Measurements from ENCODE around the gene CNTF.

The CNTF gene

DNA sequence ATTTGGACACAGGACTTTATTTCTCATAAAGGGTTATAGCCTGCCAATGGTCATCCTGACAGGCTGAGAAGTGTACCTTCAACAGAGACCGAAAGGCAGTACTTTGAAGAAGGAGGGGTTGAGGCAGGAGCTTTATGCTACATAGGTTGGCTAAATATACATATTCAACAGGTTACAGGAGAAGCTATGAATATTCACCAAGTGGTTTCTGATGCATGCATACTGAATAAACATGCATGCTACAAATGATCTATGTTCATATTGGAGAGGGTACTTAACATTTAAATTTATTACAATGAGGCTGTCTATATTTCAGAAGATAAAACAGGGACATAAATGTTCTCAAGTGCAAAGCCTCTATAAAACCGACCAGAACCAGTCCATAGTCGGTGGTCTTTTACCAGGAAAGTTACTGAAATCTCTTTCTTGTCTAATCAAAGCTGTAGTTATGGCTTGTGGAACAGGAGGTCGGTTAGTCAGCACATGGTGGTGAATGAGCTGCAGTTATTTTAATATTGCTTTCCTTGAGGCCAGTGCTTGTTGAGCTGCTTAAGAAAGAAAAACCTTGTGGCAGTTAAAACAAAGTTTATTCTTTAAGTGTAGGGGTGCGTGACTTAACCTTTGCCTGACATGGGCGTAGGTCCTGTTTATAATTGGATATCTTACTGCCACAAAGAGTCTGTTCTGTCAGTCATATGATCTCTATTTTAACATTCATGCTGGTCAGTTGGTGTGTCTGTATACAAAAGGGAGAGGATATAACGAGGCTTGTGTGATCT lies 19.5 kb downstream of the CNTF start:
- no peak for DNase-seq (ENCODE audit: low spot score)

- DNase-seq (ENCODE audit: low spot score), result no peak
These were observed 23.4 kb downstream of the CNTF start for GRCh38 chr11:58645854-58646253.

DNA sequence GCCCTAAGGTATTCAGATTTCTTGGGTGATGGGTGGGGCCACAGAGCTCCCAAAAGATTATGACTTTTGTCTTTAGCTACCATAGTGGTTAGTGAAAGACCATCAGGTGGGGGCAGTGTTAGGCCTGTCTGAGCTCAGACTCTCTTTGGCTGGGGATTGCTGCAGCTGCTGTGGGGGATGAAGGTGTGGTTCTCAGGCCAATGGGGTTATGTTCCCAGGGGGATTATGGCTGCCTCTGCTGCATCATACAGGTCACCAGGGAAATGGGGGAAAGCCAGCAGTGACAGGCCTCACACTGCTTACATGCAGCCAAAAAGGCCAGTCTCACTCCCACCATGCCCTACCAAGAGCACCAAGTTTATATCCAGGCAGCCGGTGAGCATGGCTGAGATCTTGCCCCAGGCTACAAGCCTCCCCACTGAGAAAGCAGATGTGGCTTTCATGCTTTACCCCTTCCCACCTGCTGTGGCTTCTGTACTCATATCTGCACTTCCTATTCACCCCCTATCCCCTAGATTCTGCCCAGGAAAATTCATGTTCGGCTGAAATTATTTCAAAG lies 24.8 kb downstream of the CNTF start:
- no peak for DNase-seq (ENCODE audit: low spot score)

DNA sequence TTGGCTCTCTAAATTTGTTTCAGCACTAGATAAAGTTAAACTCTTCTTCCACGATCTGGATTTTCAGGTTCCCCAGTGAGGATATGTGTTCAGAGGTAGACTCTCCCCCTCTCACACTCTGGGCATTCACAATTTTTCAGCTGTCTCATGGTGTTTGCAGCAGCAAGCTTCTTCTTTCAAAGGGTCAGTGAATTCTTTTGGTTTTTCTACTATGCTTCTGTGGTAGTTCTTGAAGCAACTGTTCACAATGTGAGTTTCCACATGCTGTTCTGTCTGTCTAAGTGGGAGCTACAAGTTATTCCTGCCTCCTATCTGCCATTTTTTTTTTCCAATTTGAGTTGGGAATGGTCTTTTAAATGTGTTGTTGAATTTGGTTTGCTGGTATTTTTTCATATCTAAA lies 25.4 kb downstream of the CNTF start:
- no peak for DNase-seq (ENCODE audit: low spot score)

- no peak for DNase-seq (ENCODE audit: low spot score)
These were observed 27.2 kb downstream of the CNTF start for GRCh38 chr11:58649623-58650022.

- DNase-seq (ENCODE audit: low spot score), result no peak
These were observed 28.0 kb downstream of the CNTF start for GRCh38 chr11:58650496-58650895.

- DNase-seq (ENCODE audit: low spot score), result no peak
These were observed 30.3 kb downstream of the CNTF start for GRCh38 chr11:58652726-58653280.

DNA sequence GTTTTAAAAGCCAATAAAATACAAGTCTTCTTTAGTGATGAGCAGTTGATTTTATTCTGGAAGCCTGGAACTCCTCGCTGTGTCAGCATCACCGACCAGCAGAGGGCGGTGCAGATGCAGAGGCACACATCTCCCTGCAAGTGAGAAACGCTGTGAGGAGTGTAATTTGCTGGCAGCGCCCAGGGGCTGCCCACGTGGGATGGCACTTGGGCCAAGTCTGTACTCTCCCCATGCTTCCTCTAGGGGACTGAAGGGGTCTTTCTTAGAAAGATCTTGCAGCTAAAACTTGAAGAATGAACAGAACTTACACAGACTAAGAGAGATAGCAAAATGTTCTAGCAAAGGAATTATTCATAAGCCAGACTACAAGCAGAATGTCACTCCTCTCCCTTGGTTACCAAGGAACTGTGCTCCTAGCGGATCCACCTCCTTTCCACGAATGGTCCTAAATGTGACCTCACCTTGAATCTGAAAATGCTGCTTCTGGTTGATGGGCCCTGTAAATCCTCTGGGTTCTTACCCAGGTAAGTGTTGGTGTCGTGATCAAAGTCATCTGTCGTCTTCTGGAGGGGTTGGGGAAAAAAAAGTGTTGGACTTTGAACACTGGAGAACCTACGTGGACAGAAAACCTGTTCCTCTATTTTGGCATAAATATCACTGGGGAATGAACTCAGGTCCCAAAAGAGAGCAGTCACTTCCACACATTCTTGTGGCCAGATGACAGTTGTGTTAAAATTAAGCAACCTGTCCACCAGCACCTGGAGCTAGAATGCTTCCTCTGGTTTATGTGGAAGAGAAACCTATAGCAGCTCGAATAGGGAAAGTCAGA lies 31.8 kb downstream of the CNTF start:
- DNase-seq (ENCODE audit: low spot score), result peak; percentile 81

- no peak for DNase-seq (ENCODE audit: low spot score)
These were observed 32.4 kb downstream of the CNTF start for GRCh38 chr11:58654908-58655296.

- no peak for DNase-seq (ENCODE audit: low spot score)
These were observed 33.9 kb downstream of the CNTF start for GRCh38 chr11:58656348-58656747.

DNA sequence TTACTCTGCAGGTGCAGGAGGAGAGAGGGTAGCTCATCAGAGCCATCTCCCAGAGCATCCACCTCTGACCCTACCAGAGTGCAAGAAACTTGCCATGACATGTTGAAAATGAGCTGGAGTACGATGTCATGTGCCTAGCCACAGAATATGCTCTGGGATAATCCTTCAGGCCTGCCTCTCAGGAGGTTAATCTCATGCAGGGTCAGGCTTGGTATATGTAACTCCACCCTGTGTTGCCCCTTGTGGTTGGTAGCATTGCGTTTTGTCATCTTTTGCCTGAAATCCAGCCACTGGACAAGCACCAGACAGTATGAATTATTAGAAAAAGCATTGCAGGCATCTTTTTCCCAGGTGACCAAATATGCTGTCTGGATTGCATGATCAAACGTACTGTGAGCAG lies 36.2 kb downstream of the CNTF start:
- no peak for DNase-seq (ENCODE audit: low spot score)

GRCh38 chr11:58659404-58659803 lies 36.9 kb downstream of the CNTF start:
- DNase-seq (ENCODE audit: low spot score), result no peak

DNA sequence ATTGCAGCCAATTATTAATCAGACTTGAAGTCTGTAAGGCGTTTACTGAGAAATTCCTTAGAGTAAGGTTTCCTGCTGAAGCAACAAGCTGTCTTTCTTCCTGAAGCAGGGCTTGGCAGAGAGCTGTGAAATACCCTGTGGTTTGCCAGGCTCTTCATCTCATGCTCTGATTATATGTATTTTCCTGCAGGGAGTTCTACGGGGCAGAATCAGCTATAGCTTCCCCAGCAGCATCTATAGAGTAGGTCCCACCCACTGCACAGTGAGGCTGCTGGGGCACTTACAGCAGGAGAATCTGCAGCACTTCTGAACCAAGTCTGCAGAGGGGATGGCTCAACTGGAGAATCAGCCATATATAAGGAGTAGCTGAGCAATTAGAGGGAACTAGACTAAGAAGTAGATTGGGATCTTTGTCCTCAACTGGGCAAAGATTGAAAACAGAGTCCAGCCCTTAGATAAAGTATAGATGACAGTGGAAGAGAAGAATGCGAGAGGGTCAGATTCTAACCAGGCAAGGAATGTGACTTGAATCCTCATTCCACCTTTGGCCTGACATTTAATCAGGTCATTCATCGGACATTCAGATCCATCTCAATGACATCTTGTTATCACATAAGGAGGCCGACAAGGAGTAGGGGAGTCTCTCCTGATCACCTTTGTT lies 37.6 kb downstream of the CNTF start:
- DNase-seq (ENCODE audit: low spot score), result no peak

DNA sequence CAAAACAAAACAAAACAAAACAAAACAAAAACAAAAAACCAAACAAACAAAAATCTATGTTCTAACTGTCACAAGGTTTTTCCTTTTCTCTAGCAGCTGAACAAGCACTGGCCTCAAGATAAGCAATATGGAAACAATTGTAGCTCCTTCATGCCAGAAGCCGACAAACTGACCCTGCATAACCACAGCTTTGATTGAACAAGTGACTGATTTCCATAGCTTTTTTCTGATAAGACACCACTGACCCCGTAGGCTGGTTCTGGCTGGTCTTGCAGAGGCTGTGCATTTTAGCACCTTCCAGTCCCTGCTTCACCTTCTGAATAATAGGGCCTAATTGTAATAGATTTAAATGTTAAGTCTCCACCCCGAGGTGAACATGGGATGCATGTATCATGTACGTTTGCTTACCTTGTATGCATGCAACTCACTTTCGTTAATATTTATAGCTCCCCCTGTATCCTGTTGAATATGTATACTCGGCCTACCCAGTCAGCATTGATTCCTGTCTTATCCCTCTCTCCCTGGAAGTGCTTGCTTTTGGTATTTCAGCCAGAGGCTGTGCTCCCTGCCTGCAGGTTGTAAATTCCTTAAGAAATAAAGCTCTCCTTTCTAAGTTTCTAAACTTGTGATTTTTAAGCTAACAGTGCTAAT lies 49.6 kb downstream of the CNTF start:
- DNase-seq (ENCODE audit: low spot score), result no peak

DNA sequence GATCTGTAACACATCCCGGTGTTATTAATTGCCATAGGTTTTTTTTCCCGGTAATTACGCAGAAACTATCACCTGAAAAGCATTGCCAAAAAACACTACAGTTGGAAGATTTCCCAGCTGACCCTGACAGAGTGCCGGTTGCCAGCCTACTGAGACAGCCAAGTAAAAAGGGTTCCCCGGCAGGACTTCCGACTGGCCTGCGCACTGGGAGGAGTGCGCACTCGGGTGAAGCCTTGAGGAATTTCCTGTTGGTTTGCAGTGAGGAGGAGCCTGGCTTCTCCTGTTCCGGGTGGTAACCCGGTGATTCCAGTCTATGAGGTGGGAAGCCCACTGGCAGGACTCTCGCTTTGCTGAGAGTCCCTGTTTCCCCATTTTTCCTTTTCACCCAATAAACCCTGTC lies 52.1 kb downstream of the CNTF start:
- DNase-seq (ENCODE audit: low spot score), result no peak
